Activated CD8-positive, alpha-beta T cell treated with anti-CD3 and anti-CD28 coated beads, Interleukin-2, amount 10 ng/mL, durations not matched to agents 7 days and 5 days (primary cell): ENCODE results near the gene PID1. TPM values are rescaled to one million over a fixed set of nuclear protein-coding genes. Genes with fewer than 3 reads are reported as not detected.
"Not testable (repeated sequence)": the region's sequence is repeated elsewhere in the genome, so short reads cannot be mapped to it uniquely, and the experiment has no call there.

ENCODE experiments used
- ATAC-seq: fragments of 150-1000 bp; cut with Tn5 transposase; one replicate; pipeline ENCODE4 v1.10.0; 2021; ENCODE audit warnings: moderate library complexity
- CTCF ChIA-PET: fragments of 350-600 bp; sonication (Branson Sonifier 250); formaldehyde crosslinking; loops from one replicate; lab custom pipeline; 2021; ENCODE audit warnings: antibody characterized with exemption; lab: Charles Lee
- POLR2A ChIA-PET: fragments of 350-600 bp; sonication (Branson Sonifier 250); formaldehyde crosslinking; loops from one replicate; lab custom pipeline; 2021; ENCODE audit warnings: antibody characterized with exemption; lab: Charles Lee
- DNase-seq: peaks from one replicate; pipeline ENCODE4 v3.0.0-alpha.2; 2020
- H3K27ac Mint-ChIP-seq: one replicate; pipeline ENCODE4 v1.8.0; 2021; ENCODE audit warnings: mild to moderate bottlenecking, mixed read lengths
- H3K27me3 Mint-ChIP-seq: one replicate; pipeline ENCODE4 v1.8.0; 2021; ENCODE audit warnings: low read depth, mixed read lengths
- H3K36me3 Mint-ChIP-seq: one replicate; pipeline ENCODE4 v1.8.0; 2021; ENCODE audit warnings: low read depth, mixed read lengths
- H3K4me1 Mint-ChIP-seq: one replicate; pipeline ENCODE4 v1.8.0; 2021; ENCODE audit warnings: low read depth, mixed read lengths
- H3K4me3 Mint-ChIP-seq: one replicate; pipeline ENCODE4 v1.8.0; 2021; ENCODE audit warnings: mild to moderate bottlenecking, mixed read lengths
- H3K9me3 Mint-ChIP-seq: one replicate; pipeline ENCODE4 v1.8.0; 2022; ENCODE audit warnings: mixed read lengths; ENCODE audit not compliant: insufficient read depth
- total RNA-seq, 2 experiments: library from RNA; stranded (reverse); gene quantifications; one replicate each; pipeline ENCODE4 v1.2.3, GENCODE V29; 2021

Gene PID1
- total RNA-seq, 2 experiments from 2014 or later, result not detected

DNA sequence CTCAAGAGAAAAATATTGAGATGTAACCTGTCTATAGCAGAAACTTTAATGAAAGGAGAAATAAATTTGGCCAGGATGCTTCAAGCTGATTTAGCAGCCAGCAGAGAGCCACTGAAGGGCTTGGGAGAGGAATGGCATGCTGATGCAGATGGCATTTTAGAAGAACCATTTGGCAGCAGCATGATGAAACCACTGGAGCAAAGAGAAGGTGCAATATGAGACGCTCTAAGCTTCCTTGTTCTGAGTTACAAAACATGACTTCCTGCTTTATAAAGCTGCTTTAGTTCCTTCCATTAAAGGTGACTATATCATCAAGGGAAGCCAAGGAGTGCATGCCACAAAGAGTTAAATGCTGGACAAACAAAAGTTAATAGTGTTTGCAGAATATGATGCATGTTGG is 189.7 kb downstream of the PID1 start:
- no peak for DNase-seq
- ChIA-PET CTCF (no interaction called here), POLR2A (interaction anchor here (0.6 kb wide), 1 partner anchor 1051 kb away, joined by 3 read pairs; no protein-coding TSS in a partner anchor)
- Mint-ChIP-seq H3K9me3 (no peaks in the 10 kb centered on the region), H3K27me3 (no peaks in the 10 kb centered on the region), H3K4me3 (no peak overlapping the region), H3K4me1 (no peaks in the 10 kb centered on the region), H3K27ac (no peak overlapping the region), H3K36me3 (no peaks in the 10 kb centered on the region)
- no peak for ATAC-seq

DNA sequence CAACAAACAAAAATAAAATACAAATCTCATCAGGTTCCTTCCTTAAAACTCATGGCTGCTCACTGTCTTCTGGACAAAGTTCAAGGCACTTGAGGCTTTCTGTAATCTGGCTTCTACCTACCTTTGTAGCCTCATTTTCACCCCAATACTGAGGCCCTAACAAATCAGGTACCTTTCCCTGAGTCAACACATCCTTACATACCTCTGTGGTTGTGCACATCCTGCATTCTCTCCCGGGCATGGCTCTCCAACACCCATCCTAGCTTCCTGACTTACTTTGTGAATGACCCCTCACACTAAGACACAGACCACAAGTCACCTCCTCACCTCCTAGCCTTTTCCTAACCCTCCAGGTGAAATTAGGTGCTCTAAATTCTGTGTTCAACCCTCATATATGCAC is 190.9 kb downstream of the PID1 start:
- Mint-ChIP-seq H3K4me1 (no peaks in the 10 kb centered on the region), H3K36me3 (no peaks in the 10 kb centered on the region), H3K27me3 (no peaks in the 10 kb centered on the region), H3K27ac (no peak overlapping the region), H3K9me3 (peaks cover 6% of the 10 kb centered on the region), H3K4me3 (no peak overlapping the region)
- DNase-seq, result no peak
- no peak for ATAC-seq
- CTCF ChIA-PET, result no interaction called here
- POLR2A ChIA-PET, result no interaction called here

- CTCF ChIA-PET, H3K27me3 Mint-ChIP-seq, H3K36me3 Mint-ChIP-seq, ATAC-seq, H3K4me3 Mint-ChIP-seq, H3K4me1 Mint-ChIP-seq, H3K9me3 Mint-ChIP-seq, DNase-seq, H3K27ac Mint-ChIP-seq, POLR2A ChIA-PET: not testable (repeated sequence)
These were observed 194.2 kb downstream of the PID1 start for GRCh38 chr2:229076886-229077285.

DNA sequence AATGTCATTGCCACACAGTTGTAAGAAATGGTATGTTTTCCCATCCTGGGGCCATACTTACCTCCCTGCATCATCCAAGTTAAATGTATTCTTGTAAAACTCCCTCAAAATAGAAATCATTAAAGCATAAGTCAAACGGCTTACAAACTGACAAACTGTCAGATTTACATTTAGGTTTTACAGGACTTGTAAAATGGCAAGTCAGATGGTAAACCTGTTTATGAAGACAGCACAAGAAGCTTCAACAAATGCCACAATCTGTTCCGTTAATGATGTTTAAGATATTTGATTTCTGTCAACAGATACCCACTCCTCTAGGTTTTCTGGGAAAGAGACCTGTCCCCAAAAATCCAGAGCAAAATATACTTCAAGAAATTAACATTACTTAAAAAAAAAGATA is 197.2 kb downstream of the PID1 start:
- POLR2A ChIA-PET, result no interaction called here
- no peak for ATAC-seq
- Mint-ChIP-seq H3K27me3 (no peaks in the 10 kb centered on the region), H3K36me3 (no peaks in the 10 kb centered on the region), H3K4me1 (no peaks in the 10 kb centered on the region), H3K9me3 (peaks cover 9% of the 10 kb centered on the region), H3K27ac (no peak overlapping the region), H3K4me3 (no peak overlapping the region)
- CTCF ChIA-PET, result no interaction called here
- no peak for DNase-seq

DNA sequence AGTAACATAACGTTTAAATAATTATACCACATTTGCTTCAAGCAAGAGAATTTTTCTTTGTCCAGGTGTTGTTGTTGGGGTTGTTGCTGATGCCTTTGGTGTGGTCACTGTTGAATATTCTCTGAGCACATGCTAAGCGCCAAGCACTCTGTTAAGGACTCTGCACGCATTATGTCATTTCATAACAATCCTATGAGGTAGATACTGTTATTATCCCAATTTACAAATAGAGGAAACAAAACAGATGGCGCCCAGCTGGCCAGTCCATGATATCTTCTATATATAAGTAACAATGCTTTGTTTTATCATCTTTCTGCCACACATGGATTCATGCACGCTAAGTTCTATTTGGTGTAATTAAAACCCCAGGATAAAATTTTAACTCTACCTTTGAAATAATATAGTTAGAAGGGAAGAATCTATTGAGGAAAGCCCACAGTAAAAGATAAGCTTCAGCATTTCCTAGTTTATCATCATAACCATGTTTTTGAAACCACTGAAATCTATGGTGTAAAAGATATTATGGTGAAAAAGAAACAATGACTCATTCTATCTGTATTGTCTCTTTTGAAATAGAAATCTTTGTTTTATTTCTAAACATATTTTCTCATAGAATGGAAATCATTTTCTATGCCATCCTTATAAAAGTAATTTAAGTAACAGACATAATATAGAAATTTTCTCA is 199.7 kb downstream of the PID1 start:
- no peak overlapping the region for H3K4me3 Mint-ChIP-seq
- CTCF ChIA-PET, result no interaction called here
- no peak overlapping the region for H3K27ac Mint-ChIP-seq
- H3K27me3 Mint-ChIP-seq, result no peaks in the 10 kb centered on the region
- no peaks in the 10 kb centered on the region for H3K36me3 Mint-ChIP-seq
- ATAC-seq (no peak), DNase-seq (no peak)
- no peaks in the 10 kb centered on the region for H3K4me1 Mint-ChIP-seq
- H3K9me3 Mint-ChIP-seq, result peaks cover 9% of the 10 kb centered on the region
- POLR2A ChIA-PET, result no interaction called here

- ATAC-seq, result no peak
- POLR2A ChIA-PET, result no interaction called here
- no peaks in the 10 kb centered on the region for H3K4me1 Mint-ChIP-seq
These were observed 204.9 kb downstream of the PID1 start for GRCh38 chr2:229066121-229066715.

DNA sequence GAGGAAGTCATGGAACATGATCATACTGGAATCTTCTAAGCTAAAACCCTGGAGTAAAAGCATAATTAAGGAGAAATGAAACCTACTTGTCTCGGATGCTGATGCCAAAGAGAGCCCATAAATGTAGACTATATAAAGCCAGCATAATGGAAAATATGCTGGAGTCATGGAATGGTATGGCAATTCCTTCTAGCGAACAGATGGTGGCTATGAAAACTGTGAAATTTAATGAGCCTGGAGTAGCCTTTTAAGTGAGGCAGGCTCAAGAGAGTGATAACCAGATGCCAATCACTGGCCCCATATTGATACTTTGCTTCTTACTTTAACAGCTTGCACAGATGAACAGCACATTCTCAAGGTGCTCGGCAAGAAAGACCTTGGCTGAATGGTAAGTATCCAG is 206.3 kb downstream of the PID1 start:
- CTCF ChIA-PET, result no interaction called here
- POLR2A ChIA-PET, result no interaction called here
- no peak overlapping the region for H3K4me3 Mint-ChIP-seq

More at GRCh38 chr2:229066121-229066715, 204.9 kb downstream of the PID1 start:
- Mint-ChIP-seq H3K27ac (no peak overlapping the region), H3K36me3 (no peaks in the 10 kb centered on the region), H3K9me3 (peaks cover 5% of the 10 kb centered on the region), H3K27me3 (no peaks in the 10 kb centered on the region), H3K4me3 (no peak overlapping the region)
- DNase-seq, result no peak
- CTCF ChIA-PET, result no interaction called here

GRCh38 chr2:229060147-229060546 is 210.9 kb downstream of the PID1 start:
- H3K4me3 Mint-ChIP-seq, result no peak overlapping the region
- DNase-seq, result no peak
- H3K9me3 Mint-ChIP-seq, result peaks cover 5% of the 10 kb centered on the region
- ChIA-PET POLR2A (no interaction called here), CTCF (no interaction called here)
- ATAC-seq, result no peak
- H3K36me3 Mint-ChIP-seq, result no peaks in the 10 kb centered on the region
- no peaks in the 10 kb centered on the region for H3K4me1 Mint-ChIP-seq
- H3K27me3 Mint-ChIP-seq, result no peaks in the 10 kb centered on the region
- no peak overlapping the region for H3K27ac Mint-ChIP-seq

More for the DNA sequence above, 206.3 kb downstream of the PID1 start:
- Mint-ChIP-seq H3K36me3 (no peaks in the 10 kb centered on the region), H3K4me1 (no peaks in the 10 kb centered on the region), H3K27me3 (no peaks in the 10 kb centered on the region), H3K9me3 (peaks cover 5% of the 10 kb centered on the region), H3K27ac (no peak overlapping the region)
- ATAC-seq (no peak), DNase-seq (no peak)

DNA sequence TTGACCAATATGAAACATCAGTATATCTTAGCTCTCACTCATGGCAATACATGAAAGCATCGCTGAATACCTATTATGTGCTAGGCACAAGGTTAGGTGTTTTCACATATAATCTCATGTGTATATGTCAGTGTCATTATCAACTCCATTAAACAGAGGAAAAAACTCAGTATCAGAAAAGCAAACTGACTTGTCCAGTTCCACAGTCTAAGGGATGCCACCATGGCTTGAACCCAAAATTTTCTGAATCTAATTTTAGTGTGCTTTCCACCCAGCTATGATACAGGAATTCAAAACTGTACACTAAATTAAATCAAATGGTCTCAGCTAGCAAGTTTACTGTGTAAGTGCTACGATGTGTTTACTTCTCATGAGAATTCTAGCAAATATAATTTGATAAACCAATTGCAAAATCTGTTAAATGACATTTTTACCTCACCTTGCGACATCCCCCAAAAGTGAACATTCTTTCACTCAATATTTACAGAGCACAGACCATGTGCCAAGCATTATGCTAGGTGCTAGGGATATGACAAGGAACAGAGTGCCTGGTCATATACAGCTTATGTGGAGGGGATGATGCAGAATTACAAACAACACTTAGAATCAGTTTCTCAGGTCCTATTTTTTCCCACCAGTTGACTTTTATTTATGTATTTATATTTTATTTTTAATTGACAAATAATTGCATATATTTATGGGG is 211.6 kb downstream of the PID1 start:
- POLR2A ChIA-PET, result no interaction called here

GRCh38 chr2:229057976-229058553 is 213.0 kb downstream of the PID1 start:
- Mint-ChIP-seq H3K27me3 (no peaks in the 10 kb centered on the region), H3K4me1 (no peaks in the 10 kb centered on the region), H3K27ac (no peak overlapping the region), H3K9me3 (peaks cover 5% of the 10 kb centered on the region), H3K36me3 (no peaks in the 10 kb centered on the region), H3K4me3 (no peak overlapping the region)
- CTCF ChIA-PET, result no interaction called here
- POLR2A ChIA-PET, result no interaction called here
- DNase-seq (no peak), ATAC-seq (no peak)

More for the DNA sequence above, 211.6 kb downstream of the PID1 start:
- peaks cover 5% of the 10 kb centered on the region for H3K9me3 Mint-ChIP-seq
- H3K4me3 Mint-ChIP-seq, result no peak overlapping the region
- no peaks in the 10 kb centered on the region for H3K4me1 Mint-ChIP-seq
- DNase-seq (no peak), ATAC-seq (no peak)
- H3K27ac Mint-ChIP-seq, result no peak overlapping the region
- no peaks in the 10 kb centered on the region for H3K27me3 Mint-ChIP-seq
- H3K36me3 Mint-ChIP-seq, result no peaks in the 10 kb centered on the region
- CTCF ChIA-PET, result no interaction called here

DNA sequence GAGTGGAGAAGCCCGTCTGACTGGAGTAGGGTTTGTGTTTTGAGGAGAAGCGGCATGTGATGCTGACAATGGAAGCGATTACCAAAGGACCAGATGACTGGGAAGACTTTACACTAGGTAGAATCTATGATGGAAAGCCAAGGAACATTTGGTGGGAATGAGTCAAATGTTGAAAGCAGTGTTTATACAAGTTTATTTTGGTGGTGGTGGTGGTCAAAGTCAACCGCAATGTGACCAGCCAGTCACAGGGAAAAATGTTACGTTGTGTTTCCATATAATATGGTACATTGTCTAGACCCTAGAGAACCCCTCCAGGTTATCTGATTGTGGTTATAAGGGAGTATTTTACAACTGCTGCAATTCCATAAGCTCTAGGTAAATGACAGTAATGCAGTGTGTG is 216.8 kb downstream of the PID1 start:
- Mint-ChIP-seq H3K4me1 (no peaks in the 10 kb centered on the region), H3K4me3 (no peak overlapping the region), H3K9me3 (no peaks in the 10 kb centered on the region), H3K27me3 (no peaks in the 10 kb centered on the region), H3K36me3 (no peaks in the 10 kb centered on the region), H3K27ac (no peak overlapping the region)
- no peak for DNase-seq
- POLR2A ChIA-PET, result no interaction called here
- CTCF ChIA-PET, result no interaction called here
- ATAC-seq, result no peak

DNA sequence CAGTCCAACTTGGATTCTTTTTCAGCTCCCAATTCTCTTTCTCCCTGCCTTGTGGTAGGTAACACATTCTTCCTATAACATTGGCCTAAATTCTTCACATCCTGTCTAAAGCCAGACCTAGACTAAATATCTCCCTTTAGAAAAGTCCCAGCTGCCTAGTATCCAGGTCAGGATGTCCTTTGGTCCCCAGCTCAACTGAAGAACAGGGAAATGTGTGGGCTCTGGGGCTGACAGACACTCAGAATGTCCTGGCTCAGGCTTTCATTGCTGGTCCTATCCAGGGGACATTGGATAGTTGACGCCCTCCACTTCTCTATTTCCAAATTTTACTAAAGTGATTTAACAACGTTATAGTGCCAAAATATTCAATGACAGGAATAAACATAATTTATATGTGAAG is 219.3 kb downstream of the PID1 start:
- Mint-ChIP-seq H3K36me3 (no peaks in the 10 kb centered on the region), H3K4me1 (no peaks in the 10 kb centered on the region), H3K27me3 (no peaks in the 10 kb centered on the region), H3K9me3 (no peaks in the 10 kb centered on the region), H3K4me3 (no peak overlapping the region), H3K27ac (no peak overlapping the region)
- ATAC-seq (no peak), DNase-seq (no peak)
- ChIA-PET CTCF (no interaction called here), POLR2A (no interaction called here)
